T-cell (primary cell): ENCODE data around the gene CSF2. TPM values are rescaled to one million over a fixed set of nuclear protein-coding genes. Genes with fewer than 3 reads are reported as not detected.

Source experiments
- ATAC-seq, 4 experiments: fragments of 200-7000 bp in 3 of 4; fragments of 150-1000 bp in 1 of 4; cut with Tn5 transposase; replicated peaks in 1 of 4; 1 replicate in 3 of 4; 2 replicates in 1 of 4; pipeline ENCODE4 v1.10.0; 2021; ENCODE audit warnings: moderate library complexity in 3 of 4, mild to moderate bottlenecking in 2 of 4, moderate number of reproducible peaks in 1 of 4
- CTCF ChIA-PET, 2 donors: fragments of 300-600 bp; sonication (Branson Sonifier 250); formaldehyde crosslinking; loops; one replicate each; lab custom pipeline; 2022; ENCODE audit warnings: antibody characterized with exemption in 2 of 2; lab: Charles Lee
- POLR2A ChIA-PET, 2 donors: fragments of 300-600 bp; sonication (Branson Sonifier 250); formaldehyde crosslinking; loops; one replicate each; lab custom pipeline; 2022; ENCODE audit warnings: antibody characterized with exemption in 2 of 2; lab: Charles Lee
- DNase-seq, 35 experiments: peaks; one replicate each; pipeline versions ENCODE4 v3.0.0 to v3.0.0-alpha.2; 2013 to 2023
- H3K27ac ChIP-seq: one replicate; pipeline ENCODE4 v1.5.1; 2013; ENCODE audit warnings: low read length
- H3K27me3 ChIP-seq, 2 experiments: replicated peaks in 1 of 2; 1 replicate in 1 of 2; 2 replicates in 1 of 2; pipeline versions ENCODE4 v1.6.1 to v1.7.0; 2013; ENCODE audit warnings: low read length in 1 of 2, mixed read lengths in 1 of 2; ENCODE audit not compliant: control insufficient read depth in 2 of 2, insufficient read depth in 2 of 2; ENCODE audit errors: extremely low read depth in 1 of 2
- H3K36me3 ChIP-seq, 2 donors: 1 replicate in 1 of 2; 2 replicates in 1 of 2; pipeline versions ENCODE4 v1.6.1 to v1.7.0; 2013; ENCODE audit warnings: low read length in 1 of 2; ENCODE audit not compliant: control insufficient read depth in 2 of 2, insufficient read depth in 1 of 2; ENCODE audit errors: extremely low read depth in 1 of 2
- H3K4me1 ChIP-seq, 2 experiments: 1 replicate in 1 of 2; 2 replicates in 1 of 2; pipeline versions ENCODE4 v1.6.1 to v1.7.0; 2013; ENCODE audit warnings: low read length in 2 of 2, mixed read lengths in 1 of 2; ENCODE audit not compliant: insufficient read depth in 2 of 2, control insufficient read depth in 1 of 2; ENCODE audit errors: extremely low read depth in 1 of 2
- H3K4me3 ChIP-seq, 2 donors: 1 replicate in 1 of 2; 2 replicates in 1 of 2; pipeline versions ENCODE4 v1.5.1 to v1.7.0; 2013; ENCODE audit warnings: mild to moderate bottlenecking in 2 of 2, low read length in 1 of 2, moderate library complexity in 1 of 2; ENCODE audit not compliant: control insufficient read depth in 1 of 2; ENCODE audit errors: extremely low read depth in 1 of 2
- H3K9me3 ChIP-seq: 2 replicates; pipeline ENCODE4 v1.7.0; 2013
- H3K27ac Mint-ChIP-seq, 2 donors: one replicate each; pipeline ENCODE4 v1.8.0; 2020 to 2021; ENCODE audit warnings: mild to moderate bottlenecking in 2 of 2, mixed read lengths in 2 of 2
- H3K27me3 Mint-ChIP-seq, 2 donors: one replicate each; pipeline ENCODE4 v1.8.0; 2021 to 2022; ENCODE audit warnings: mixed read lengths in 2 of 2
- H3K36me3 Mint-ChIP-seq: one replicate; pipeline ENCODE4 v1.8.0; 2021; ENCODE audit warnings: mixed read lengths
- H3K4me1 Mint-ChIP-seq, 3 donors: one replicate each; pipeline ENCODE4 v1.8.0; 2020 to 2022; ENCODE audit warnings: mixed read lengths in 3 of 3, mild to moderate bottlenecking in 1 of 3
- H3K4me3 Mint-ChIP-seq, 3 donors: one replicate each; pipeline ENCODE4 v1.8.0; 2020 to 2022; ENCODE audit warnings: mild to moderate bottlenecking in 3 of 3, mixed read lengths in 3 of 3, moderate library complexity in 3 of 3
- H3K9me3 Mint-ChIP-seq, 3 donors: one replicate each; pipeline ENCODE4 v1.8.0; 2020 to 2022; ENCODE audit warnings: mixed read lengths in 3 of 3
- WGBS: methylation state at CpG from one replicate; pipeline ENCODE4 v1.1.5; 2013; ENCODE audit warnings: missing lambda C conversion rate; ENCODE audit not compliant: insufficient coverage; 5-methylcytosine and 5-hydroxymethylcytosine counted together
- total RNA-seq, 35 experiments: library from RNA in 6 of 35; stranded (reverse) in 6 of 35; fragments of 120-200 nt in 1 of 35; gene quantifications; one replicate each; pipeline versions ENCODE4 v1.2.1 to v1.2.4 and lab custom pipeline; 2013 to 2026

Gene CSF2
- total RNA-seq, 5 donors from 2014 or later (not counting 1 experiment from before 2014, with no cell fraction given): 0.89 TPM; not detected in 4

DNA sequence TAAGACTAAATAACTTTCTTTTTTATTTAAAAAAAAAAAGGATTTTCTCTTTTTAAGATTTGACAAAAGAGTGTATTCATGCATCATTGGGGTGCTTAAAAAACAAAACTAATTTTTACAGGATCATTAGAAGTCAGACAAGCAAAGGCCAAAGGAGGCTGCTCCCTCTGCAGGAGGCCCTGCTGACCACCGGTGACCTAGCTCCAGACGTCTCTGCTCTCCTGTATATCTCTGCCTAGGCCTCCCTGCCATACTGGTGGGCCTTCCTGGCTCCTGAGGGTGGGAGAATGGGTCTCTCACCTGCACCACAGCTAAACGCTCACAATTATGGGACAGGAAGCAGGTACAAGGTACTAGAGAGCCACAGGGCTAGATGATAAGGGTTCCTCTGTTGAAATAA is 36.6 kb downstream of the CSF2 start:
- H3K27me3 Mint-ChIP-seq: no peaks in the 10 kb centered on the region
- Histone ChIP-seq H3K4me3 (no peak overlapping the region), H3K9me3 (no peaks in the 10 kb centered on the region), H3K27ac (peak overlapping the region; percentile 42), H3K36me3 (no peaks in the 10 kb centered on the region), H3K4me1 (peaks cover 4 to 38% of the 10 kb centered on the region in 2 experiments), H3K27me3 (no peaks in the 10 kb centered on the region)
- DNase-seq (no peak), ATAC-seq (peak in 1 of 4 experiments; percentile 37)
- ChIA-PET POLR2A (interaction anchor here in 1 of 2 donors (0.7 kb wide), 1 partner anchor 63 kb away, joined by 5 read pairs; no protein-coding TSS in a partner anchor), CTCF (interaction anchor here in 1 of 2 donors (0.7 kb wide), 1 partner anchor 109 kb away, joined by 3 read pairs; no protein-coding TSS in a partner anchor)
- no peaks in the 10 kb centered on the region for H3K36me3 Mint-ChIP-seq
- H3K9me3 Mint-ChIP-seq: peaks cover 0 to 6% (median 2%) of the 10 kb centered on the region in 3 donors
- H3K27ac Mint-ChIP-seq: peak overlapping the region; percentile 66 to 79
- peaks cover 31 to 67% (median 44%) of the 10 kb centered on the region in 3 donors for H3K4me1 Mint-ChIP-seq
- WGBS: no CpG with 5 or more reads among the region's 3 CpGs
- H3K4me3 Mint-ChIP-seq: no peak overlapping the region

GRCh38 chr5:132110930-132111329 is 37.3 kb downstream of the CSF2 start:
- Mint-ChIP-seq H3K27ac (peak overlapping the region; percentile 66 to 79), H3K9me3 (peaks cover 0 to 6% (median 2%) of the 10 kb centered on the region in 3 donors), H3K36me3 (no peaks in the 10 kb centered on the region), H3K27me3 (no peaks in the 10 kb centered on the region), H3K4me1 (peaks cover 26 to 67% (median 47%) of the 10 kb centered on the region in 3 donors), H3K4me3 (no peak overlapping the region)
- peak overlapping the region; percentile 42 for H3K27ac ChIP-seq
- no peaks in the 10 kb centered on the region for H3K36me3 ChIP-seq
- DNase-seq (no peak), ATAC-seq (no peak)
- no peaks in the 10 kb centered on the region for H3K27me3 ChIP-seq
- H3K4me3 ChIP-seq: no peak overlapping the region
- POLR2A ChIA-PET: no interaction called here
- H3K9me3 ChIP-seq: no peaks in the 10 kb centered on the region
- CTCF ChIA-PET: no interaction called here
- H3K4me1 ChIP-seq: peaks cover 4 to 33% of the 10 kb centered on the region in 2 experiments

GRCh38 chr5:132112111-132112510 is 38.5 kb downstream of the CSF2 start:
- H3K4me3 ChIP-seq: no peak overlapping the region
- DNase-seq (no peak), ATAC-seq (no peak)
- Mint-ChIP-seq H3K36me3 (no peaks in the 10 kb centered on the region), H3K4me1 (peaks cover 26 to 72% (median 55%) of the 10 kb centered on the region in 3 donors), H3K27ac (no peak overlapping the region), H3K27me3 (no peaks in the 10 kb centered on the region), H3K9me3 (peaks cover 0 to 6% (median 2%) of the 10 kb centered on the region in 3 donors), H3K4me3 (no peak overlapping the region)
- CTCF ChIA-PET: interaction anchor here (0.5 to 0.6 kb wide), 2 partner anchors 39 to 511 kb away, joined by 3 to 6 read pairs; no protein-coding TSS in a partner anchor
- no CpG with 5 or more reads among the region's 3 CpGs for WGBS
- H3K4me1 ChIP-seq: peaks cover 4 to 41% of the 10 kb centered on the region in 2 experiments
- H3K27ac ChIP-seq: no peak overlapping the region
- POLR2A ChIA-PET: no interaction called here
- H3K27me3 ChIP-seq: peaks cover 0 to 4% of the 10 kb centered on the region in 2 experiments
- H3K9me3 ChIP-seq: no peaks in the 10 kb centered on the region
- H3K36me3 ChIP-seq: no peaks in the 10 kb centered on the region

DNA sequence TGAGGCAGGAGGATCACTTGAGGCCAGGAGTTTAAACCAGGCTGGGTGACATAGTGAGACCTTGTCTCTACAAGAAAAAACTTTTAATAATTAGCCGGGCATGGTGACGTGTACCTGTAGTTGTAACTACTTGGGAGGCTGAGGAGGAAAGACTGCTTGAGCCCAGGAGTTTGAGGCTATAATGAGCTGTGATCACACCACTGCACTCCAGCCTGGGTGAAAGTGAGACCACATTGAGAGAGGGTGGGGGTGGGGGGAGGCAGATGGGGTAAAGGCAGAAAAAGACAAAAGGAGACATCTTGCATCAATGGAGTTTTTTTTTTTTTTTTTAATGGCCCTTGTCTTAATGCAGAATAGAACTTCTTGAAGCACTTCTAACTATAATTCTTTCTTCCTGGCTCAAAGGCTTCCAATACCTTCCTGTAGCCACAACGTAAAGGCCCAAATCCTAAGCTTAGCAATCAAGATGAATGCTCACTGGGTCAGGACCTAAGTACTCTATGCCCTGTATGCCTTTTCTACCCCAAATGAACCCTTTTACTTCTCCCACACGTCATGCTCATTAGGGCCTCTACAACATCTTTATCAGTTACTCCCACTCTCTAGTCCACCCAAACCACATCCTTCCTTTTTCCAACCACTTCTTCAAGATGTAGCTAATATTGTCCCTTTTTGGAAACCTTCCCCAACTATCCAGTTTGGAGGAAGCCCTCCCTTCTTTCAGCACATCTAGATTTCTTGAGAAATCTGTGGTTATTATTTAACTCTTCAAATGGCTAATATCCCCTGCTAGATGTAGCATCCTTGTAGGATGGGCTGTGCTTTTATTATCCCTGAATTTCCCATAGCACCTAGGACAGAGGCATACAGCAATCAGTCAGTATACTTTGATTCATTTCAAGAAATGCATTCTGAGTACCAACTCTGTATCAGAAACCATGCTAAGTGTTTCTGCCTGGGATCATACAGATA is 40.8 kb downstream of the CSF2 start:
- no peaks in the 10 kb centered on the region for H3K27me3 Mint-ChIP-seq
- Histone ChIP-seq H3K9me3 (no peaks in the 10 kb centered on the region), H3K4me3 (no peak overlapping the region), H3K27ac (no peak overlapping the region), H3K27me3 (peaks cover 0 to 6% of the 10 kb centered on the region in 2 experiments), H3K36me3 (no peaks in the 10 kb centered on the region), H3K4me1 (peaks cover 4 to 44% of the 10 kb centered on the region in 2 experiments)
- no peak overlapping the region for H3K4me3 Mint-ChIP-seq
- peak overlapping the region in 1 of 2 donors; percentile 52 for H3K27ac Mint-ChIP-seq
- WGBS: 67% methylated on average over 4 of the region's 4 CpGs
- no peaks in the 10 kb centered on the region for H3K36me3 Mint-ChIP-seq
- H3K9me3 Mint-ChIP-seq: peaks cover 0 to 6% (median 2%) of the 10 kb centered on the region in 3 donors
- POLR2A ChIA-PET: no interaction called here
- CTCF ChIA-PET: no interaction called here
- ATAC-seq (no peak), DNase-seq (no peak)
- H3K4me1 Mint-ChIP-seq: peaks cover 26 to 62% (median 52%) of the 10 kb centered on the region in 3 donors

DNA sequence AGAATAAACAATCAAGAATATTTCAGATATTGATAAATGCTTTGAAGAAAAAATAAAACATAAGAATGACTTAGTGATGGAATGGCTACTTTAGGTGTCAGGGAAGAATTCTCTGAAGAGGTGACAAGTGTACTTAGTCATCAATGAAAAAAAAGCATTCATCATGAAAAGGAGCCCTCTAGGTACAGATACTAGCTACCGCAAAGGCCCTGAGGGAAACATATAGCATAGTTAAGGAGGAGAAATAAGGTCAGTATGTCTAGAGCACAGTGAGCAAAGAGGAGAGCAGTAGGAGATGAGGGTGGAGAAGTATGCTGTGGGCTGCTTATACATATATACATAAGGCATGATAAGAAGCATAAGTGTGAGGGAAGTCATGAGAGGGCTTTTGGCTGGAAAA is 41.8 kb downstream of the CSF2 start:
- Mint-ChIP-seq H3K4me1 (peaks cover 23 to 54% (median 44%) of the 10 kb centered on the region in 3 donors), H3K9me3 (peaks cover 0 to 6% (median 2%) of the 10 kb centered on the region in 3 donors), H3K27ac (peak overlapping the region in 1 of 2 donors; percentile 2), H3K4me3 (no peak overlapping the region), H3K27me3 (no peaks in the 10 kb centered on the region), H3K36me3 (no peaks in the 10 kb centered on the region)
- ATAC-seq (no peak), DNase-seq (no peak)
- no CpG with 5 or more reads among the region's 1 CpG for WGBS
- H3K4me1 ChIP-seq: peaks cover 4 to 38% of the 10 kb centered on the region in 2 experiments
- H3K4me3 ChIP-seq: no peak overlapping the region
- no peak overlapping the region for H3K27ac ChIP-seq
- H3K9me3 ChIP-seq: no peaks in the 10 kb centered on the region
- POLR2A ChIA-PET: no interaction called here
- H3K27me3 ChIP-seq: peaks cover 0 to 6% of the 10 kb centered on the region in 2 experiments
- no peaks in the 10 kb centered on the region for H3K36me3 ChIP-seq
- CTCF ChIA-PET: no interaction called here

- CTCF ChIA-PET: no interaction called here
- H3K27me3 Mint-ChIP-seq: no peaks in the 10 kb centered on the region
- Histone ChIP-seq H3K4me3 (no peak overlapping the region), H3K36me3 (no peaks in the 10 kb centered on the region), H3K27me3 (peaks cover 0 to 6% of the 10 kb centered on the region in 2 experiments), H3K9me3 (no peaks in the 10 kb centered on the region), H3K27ac (no peak overlapping the region), H3K4me1 (peaks cover 4 to 32% of the 10 kb centered on the region in 2 experiments)
- WGBS: no CpG with 5 or more reads among the region's 2 CpGs
- no peak for DNase-seq
- peaks cover 16 to 47% (median 37%) of the 10 kb centered on the region in 3 donors for H3K4me1 Mint-ChIP-seq
- H3K9me3 Mint-ChIP-seq: peaks cover 0 to 6% (median 2%) of the 10 kb centered on the region in 3 donors
- no peaks in the 10 kb centered on the region for H3K36me3 Mint-ChIP-seq
- POLR2A ChIA-PET: no interaction called here
- no peak overlapping the region for H3K4me3 Mint-ChIP-seq
- no peak overlapping the region for H3K27ac Mint-ChIP-seq
- ATAC-seq: no peak
Observed at GRCh38 chr5:132116072-132116471, 42.5 kb downstream of the CSF2 start.
